Gastrocnemius medialis (tissue), 4 donors: Measurements from ENCODE around the gene MX2. TPM values are rescaled to one million over a fixed set of nuclear protein-coding genes. Genes with fewer than 3 reads are reported as not detected.

ENCODE experiments used
- ATAC-seq, 2 donors: fragments of 150-250 bp; one replicate each; pipeline ENCODE4 v1.9.1; 2016
- DNase-seq, 2 donors: peaks; one replicate each; pipeline ENCODE4 v3.0.0-alpha.2; 2019
- H3K27ac ChIP-seq, 4 donors: fragments of 200-600 bp; sonication (generic); 1 replicate in 1 of 4; 2 replicates in 3 of 4; pipeline ENCODE4 v1.5.1; 2016 to 2018; ENCODE audit warnings: mild to moderate bottlenecking in 2 of 4, moderate library complexity in 1 of 4
- H3K27me3 ChIP-seq, 3 donors: fragments of 200-600 bp; sonication (generic) in 2 of 3; 1 replicate in 1 of 3; 2 replicates in 2 of 3; pipeline versions ENCODE4 v1.5.1 to v1.6.0; 2016 to 2019; ENCODE audit warnings: mild to moderate bottlenecking in 1 of 3, moderate library complexity in 1 of 3
- H3K36me3 ChIP-seq, 2 donors: fragments of 200-600 bp; sonication (generic) in 1 of 2; one replicate each; pipeline ENCODE4 v1.5.1; 2017 to 2018
- H3K4me1 ChIP-seq, 2 donors: fragments of 200-600 bp; sonication (generic) in 1 of 2; one replicate each; pipeline ENCODE4 v1.5.1; 2016 to 2017; ENCODE audit warnings: mild to moderate bottlenecking in 2 of 2
- H3K4me3 ChIP-seq, 4 donors: fragments of 200-600 bp; sonication (generic) in 3 of 4; 1 replicate in 1 of 4; 2 replicates in 3 of 4; pipeline ENCODE4 v1.5.1; 2016 to 2019; ENCODE audit warnings: mild to moderate bottlenecking in 2 of 4
- H3K9me3 ChIP-seq, 3 donors: fragments of 200-600 bp; sonication (generic) in 2 of 3; 1 replicate in 1 of 3; 2 replicates in 2 of 3; pipeline ENCODE4 v1.5.1; 2016 to 2019
- CTCF ChIP-seq, 5 experiments: fragments of 450-650 bp in 3 of 5; fragments of 200-600 bp in 2 of 5; sonication (generic) in 2 of 5; IDR thresholded peaks in 4 of 5; conservative IDR thresholded peaks in 1 of 5; 1 replicate in 4 of 5; 2 replicates in 1 of 5; pipeline ENCODE4 v1.5.1; 2016 to 2019; ENCODE audit warnings: antibody characterized with exemption in 5 of 5, mild to moderate bottlenecking in 3 of 5, moderate library complexity in 3 of 5
- POLR2A ChIP-seq, 2 donors: fragments of 450-650 bp; IDR thresholded peaks; one replicate each; pipeline ENCODE4 v1.6.1; 2017; ENCODE audit warnings: antibody characterized with exemption in 2 of 2, mild to moderate bottlenecking in 2 of 2, moderate library complexity in 2 of 2
- in situ Hi-C, 4 donors: fragments of 200-750 bp; cut with MboI; loops; one replicate each; pipeline versions ENCODE4 v1.15.0 to v1.8.0; 2017; ENCODE audit warnings: low sequenced_read_pairs in 4 of 4
- intact Hi-C: fragments of 100-400 bp; cut with DNase I; formaldehyde crosslinking; loops from one replicate; pipeline ENCODE4 v1.15.1; 2023; ENCODE audit warnings: low total_unique reads
- total RNA-seq, 4 donors: library from RNA; depleted of rRNA; stranded (reverse); fragments of >200 nt; gene quantifications; one replicate each; pipeline versions ENCODE4 v1.1.0 to v1.2.3, GENCODE V29; 2016

MX2 gene
- total RNA-seq, 4 donors from 2014 or later = 1.1 to 6.8 (median 2.2) TPM

DNA sequence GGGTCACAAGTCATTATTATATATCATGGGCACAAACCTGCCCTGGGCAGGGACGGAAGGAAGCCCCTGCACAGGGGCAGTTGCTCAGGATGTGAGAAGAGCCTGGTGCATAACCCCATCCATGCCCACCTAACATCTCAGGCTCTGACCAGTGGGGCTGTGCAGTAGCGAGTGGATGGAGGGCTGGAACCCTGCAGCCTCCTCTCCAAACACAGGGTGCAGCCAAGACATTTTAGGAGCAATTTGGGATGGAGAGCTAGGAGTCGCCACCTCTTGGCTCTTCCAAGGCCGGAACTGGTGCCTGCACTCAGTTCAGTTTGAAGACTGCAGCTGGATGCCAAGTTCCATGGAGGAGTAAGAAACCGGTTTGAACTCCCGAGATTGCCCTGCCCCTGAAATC lies 67.0 kb downstream of the MX2 start:
- no peak for TF ChIP-seq CTCF (IDR thresholded peaks at IDR 0.05 in 4 of 5, conservative IDR thresholded peaks at IDR 0.05 in 1 of 5)
- TF ChIP-seq POLR2A (IDR thresholded peaks at IDR 0.05) = no peak
- DNase-seq = no peak
- intact Hi-C loops = loop anchor here (5.0 kb wide), 1 partner anchor 67 kb away; the partner anchor contains the start of gene MX2

GRCh38 chr21:41429305-41429704 lies 67.5 kb downstream of the MX2 start:
- in situ Hi-C loops = no loop called here
- intact Hi-C loops = loop anchor here (5.0 kb wide), 1 partner anchor 67 kb away; the partner anchor contains the start of gene MX2
- Histone ChIP-seq H3K9me3 (no peaks in the 10 kb centered on the region), H3K4me3 (no peak overlapping the region), H3K36me3 (peaks cover 0 to 5% of the 10 kb centered on the region in 2 donors), H3K27me3 (peaks cover 2 to 9% (median 7%) of the 10 kb centered on the region in 3 donors), H3K27ac (no peak overlapping the region), H3K4me1 (peaks cover 0 to 6% of the 10 kb centered on the region in 2 donors)
- ATAC-seq = no peak
- TF ChIP-seq CTCF (IDR thresholded peaks at IDR 0.05 in 4 of 5, conservative IDR thresholded peaks at IDR 0.05 in 1 of 5) (no peak), POLR2A (IDR thresholded peaks at IDR 0.05) (no peak)
- no peak for DNase-seq

More for the DNA sequence above, 67.0 kb downstream of the MX2 start:
- in situ Hi-C loops = no loop called here
- H3K27ac ChIP-seq = no peak overlapping the region
- H3K4me3 ChIP-seq = no peak overlapping the region
- no peaks in the 10 kb centered on the region for H3K9me3 ChIP-seq
- ATAC-seq = no peak
- H3K27me3 ChIP-seq = peaks cover 2 to 9% (median 7%) of the 10 kb centered on the region in 3 donors
- H3K4me1 ChIP-seq = peaks cover 0 to 6% of the 10 kb centered on the region in 2 donors
- H3K36me3 ChIP-seq = peaks cover 0 to 5% of the 10 kb centered on the region in 2 donors

GRCh38 chr21:41429925-41430491 lies 68.2 kb downstream of the MX2 start:
- Histone ChIP-seq H3K4me3 (no peak overlapping the region), H3K4me1 (peaks cover 0 to 6% of the 10 kb centered on the region in 2 donors), H3K36me3 (peaks cover 0 to 5% of the 10 kb centered on the region in 2 donors), H3K9me3 (no peaks in the 10 kb centered on the region), H3K27me3 (peaks cover 2 to 9% (median 7%) of the 10 kb centered on the region in 3 donors), H3K27ac (no peak overlapping the region)
- intact Hi-C loops = loop anchor here (5.0 kb wide), 1 partner anchor 68 kb away; the partner anchor contains the start of gene MX2
- no peak for DNase-seq
- in situ Hi-C loops = no loop called here
- no peak for ATAC-seq
- TF ChIP-seq CTCF (IDR thresholded peaks at IDR 0.05 in 4 of 5, conservative IDR thresholded peaks at IDR 0.05 in 1 of 5) = no peak
- no peak for TF ChIP-seq POLR2A (IDR thresholded peaks at IDR 0.05)

- Histone ChIP-seq H3K36me3 (peaks cover 0 to 5% of the 10 kb centered on the region in 2 donors), H3K27ac (no peak overlapping the region), H3K4me3 (no peak overlapping the region), H3K27me3 (peaks cover 0 to 3% (median 0%) of the 10 kb centered on the region in 3 donors), H3K9me3 (no peaks in the 10 kb centered on the region), H3K4me1 (peaks cover 0 to 6% of the 10 kb centered on the region in 2 donors)
- TF ChIP-seq POLR2A (IDR thresholded peaks at IDR 0.05) = no peak
- DNase-seq (no peak), ATAC-seq (no peak)
- intact Hi-C loops (no loop called here), in situ Hi-C loops (no loop called here)
Measured at GRCh38 chr21:41431788-41432548, 70.1 kb downstream of the MX2 start.
